Stomach (tissue), 9 donors: Measurements from ENCODE around the gene CARS1. TPM values are rescaled to one million over a fixed set of nuclear protein-coding genes. Genes with fewer than 3 reads are reported as not detected.
"Not testable (repeated sequence)": the region's sequence is repeated elsewhere in the genome, so short reads cannot be mapped to it uniquely, and the experiment has no call there.

ENCODE experiments used
- DNase-seq, 2 donors: peaks; one replicate each; pipeline versions ENCODE4 v3.0.0 to v3.0.0-alpha.2; 2013 to 2019
- H3K27ac ChIP-seq, 5 donors: fragments of 200-600 bp in 4 of 5; sonication (generic) in 4 of 5; one replicate each; pipeline ENCODE4 v1.5.1; 2013 to 2019; ENCODE audit warnings: mild to moderate bottlenecking in 1 of 5, moderate library complexity in 1 of 5
- H3K27me3 ChIP-seq, 3 donors: fragments of 200-600 bp; sonication (generic); one replicate each; pipeline ENCODE4 v1.5.1; 2017 to 2019; ENCODE audit warnings: mixed run types in 1 of 3
- H3K36me3 ChIP-seq, 4 donors: fragments of 200-600 bp; sonication (generic); 1 replicate in 3 of 4; 2 replicates in 1 of 4; pipeline ENCODE4 v1.5.1; 2016 to 2019
- H3K4me1 ChIP-seq, 4 donors: fragments of 200-600 bp; sonication (generic); one replicate each; pipeline ENCODE4 v1.5.1; 2016 to 2019
- H3K4me3 ChIP-seq, 4 donors: fragments of 200-600 bp; sonication (generic) in 3 of 4; one replicate each; pipeline ENCODE4 v1.5.1; 2016 to 2019; ENCODE audit warnings: mild to moderate bottlenecking in 1 of 4
- H3K9me3 ChIP-seq, 4 donors: fragments of 200-600 bp; sonication (generic); one replicate each; pipeline ENCODE4 v1.5.1; 2016 to 2019
- EP300 ChIP-seq: sonication (generic); formaldehyde crosslinking; IDR thresholded peaks from one replicate; pipeline ENCODE4 v1.6.1; 2017; ENCODE audit warnings: antibody characterized with exemption
- POLR2A ChIP-seq, 4 donors: fragments of 450-650 bp; IDR thresholded peaks; one replicate each; pipeline ENCODE4 v1.6.1; 2016; ENCODE audit warnings: antibody characterized with exemption in 4 of 4, control low read depth in 2 of 4, mild to moderate bottlenecking in 1 of 4, moderate library complexity in 1 of 4
- POLR2AphosphoS5 ChIP-seq, 3 donors: sonication (generic); formaldehyde crosslinking; IDR thresholded peaks; one replicate each; pipeline ENCODE4 v1.6.1; 2016; ENCODE audit warnings: antibody characterized with exemption in 3 of 3
- WGBS, 5 donors: extraction: QIAGEN DNeasy Blood & Tissue Kit in 3 of 5; methylation state at CpG; one replicate each; pipeline versions ENCODE4 v1.1.5 to v1.1.7; 2013 to 2018; 5-methylcytosine and 5-hydroxymethylcytosine counted together
- intact Hi-C: fragments of 100-400 bp; cut with DNase I; formaldehyde crosslinking; loops from one replicate; pipeline ENCODE4 v1.15.1; 2023; ENCODE audit warnings: low total_unique reads
- polyA plus RNA-seq, 3 donors: library from polyadenylated mRNA; stranded (reverse); fragments of 200-250 nt; gene quantifications; one replicate each; pipeline ENCODE4 v1.2.3, GENCODE V29; 2013
- total RNA-seq, 5 donors: library from RNA; depleted of rRNA; stranded (reverse); fragments of >200 nt; gene quantifications; one replicate each; pipeline versions ENCODE4 v1.1.0 to v1.2.3, GENCODE V29; 2014 to 2016
- TF ChIP-seq, protein P1 (sequence below), 7 experiments: fragments of 450-650 bp in 4 of 7; fragments of 200-600 bp in 3 of 7; sonication (generic) in 3 of 7; IDR thresholded peaks; one replicate each; pipeline ENCODE4 v1.5.1; 2016 to 2019; ENCODE audit warnings: antibody characterized with exemption in 7 of 7, control low read depth in 2 of 7, mild to moderate bottlenecking in 1 of 7
- donor health status: healthy with polysubstance abuse.
- donor health status: Bipolar disorder and iron deficiency.
- donor health status: healthy.

The CARS1 gene
- total and polyA plus RNA-seq, 8 donors = 25.2 to 54.2 (median 41.8) TPM

DNA sequence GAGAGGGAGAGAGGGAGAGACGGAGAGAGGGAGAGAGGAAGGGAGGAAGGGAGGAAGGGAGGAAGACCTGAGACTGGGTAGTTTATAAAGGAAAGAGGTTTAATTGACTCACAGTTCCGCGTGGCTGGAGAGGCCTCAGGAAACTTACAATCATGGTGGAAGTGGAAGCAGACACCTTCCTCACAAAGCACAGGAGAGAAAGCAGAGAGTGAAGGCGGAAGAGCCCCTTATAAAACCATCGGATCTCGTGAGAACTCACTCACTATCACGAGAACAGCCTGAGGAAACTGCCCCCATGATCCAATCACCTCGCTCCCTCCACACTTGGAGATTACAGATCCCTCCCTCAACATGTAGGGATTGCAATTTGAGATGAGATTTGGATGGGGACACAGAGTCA is 12.2 kb upstream of the CARS1 start:
- H3K4me1 ChIP-seq = no peaks in the 10 kb centered on the region
- no peak overlapping the region for H3K27ac ChIP-seq
- no peak overlapping the region for H3K4me3 ChIP-seq
- WGBS, 5 donors = 79 to 83% (median 81%) methylated on average over 7 to 8 of the region's 8 CpGs
- peaks cover 0 to 10% (median 0%) of the 10 kb centered on the region in 3 donors for H3K27me3 ChIP-seq
- DNase-seq = no peak
- intact Hi-C loops = no loop called here
- TF ChIP-seq, protein P1, sequence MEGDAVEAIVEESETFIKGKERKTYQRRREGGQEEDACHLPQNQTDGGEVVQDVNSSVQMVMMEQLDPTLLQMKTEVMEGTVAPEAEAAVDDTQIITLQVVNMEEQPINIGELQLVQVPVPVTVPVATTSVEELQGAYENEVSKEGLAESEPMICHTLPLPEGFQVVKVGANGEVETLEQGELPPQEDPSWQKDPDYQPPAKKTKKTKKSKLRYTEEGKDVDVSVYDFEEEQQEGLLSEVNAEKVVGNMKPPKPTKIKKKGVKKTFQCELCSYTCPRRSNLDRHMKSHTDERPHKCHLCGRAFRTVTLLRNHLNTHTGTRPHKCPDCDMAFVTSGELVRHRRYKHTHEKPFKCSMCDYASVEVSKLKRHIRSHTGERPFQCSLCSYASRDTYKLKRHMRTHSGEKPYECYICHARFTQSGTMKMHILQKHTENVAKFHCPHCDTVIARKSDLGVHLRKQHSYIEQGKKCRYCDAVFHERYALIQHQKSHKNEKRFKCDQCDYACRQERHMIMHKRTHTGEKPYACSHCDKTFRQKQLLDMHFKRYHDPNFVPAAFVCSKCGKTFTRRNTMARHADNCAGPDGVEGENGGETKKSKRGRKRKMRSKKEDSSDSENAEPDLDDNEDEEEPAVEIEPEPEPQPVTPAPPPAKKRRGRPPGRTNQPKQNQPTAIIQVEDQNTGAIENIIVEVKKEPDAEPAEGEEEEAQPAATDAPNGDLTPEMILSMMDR (IDR thresholded peaks at IDR 0.05) = no peak
- TF ChIP-seq POLR2AphosphoS5 (IDR thresholded peaks at IDR 0.05) = no peak
- TF ChIP-seq EP300 = no peak
- TF ChIP-seq POLR2A (IDR thresholded peaks at IDR 0.05) = no peak
- H3K9me3 ChIP-seq = no peaks in the 10 kb centered on the region
- no peaks in the 10 kb centered on the region for H3K36me3 ChIP-seq

DNA sequence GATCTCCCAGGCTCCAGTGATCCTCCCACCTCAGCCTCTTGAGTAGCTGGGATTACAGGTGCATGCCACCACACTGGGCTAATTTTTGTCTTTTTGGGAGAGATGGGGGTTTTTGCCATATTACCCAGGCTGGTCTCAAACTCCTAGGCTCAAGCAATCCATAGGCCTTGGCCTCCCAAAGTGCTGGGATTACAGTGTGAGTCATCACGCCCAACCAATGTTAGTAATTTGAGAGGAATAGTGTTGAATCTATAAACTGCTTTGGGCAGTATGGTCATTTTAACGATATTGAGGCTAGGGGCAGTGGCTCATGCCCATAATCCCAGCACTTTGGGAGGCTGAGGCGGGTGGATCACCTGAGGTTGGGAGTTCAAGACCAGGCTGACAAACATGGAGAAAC is 9.1 kb upstream of the CARS1 start:
- H3K36me3 ChIP-seq, H3K4me3 ChIP-seq, DNase-seq, intact Hi-C loops, H3K9me3 ChIP-seq, H3K27ac ChIP-seq, H3K4me1 ChIP-seq: not testable (repeated sequence)
- peaks cover 0 to 10% (median 0%) of the 10 kb centered on the region in 3 donors for H3K27me3 ChIP-seq
- WGBS, 5 donors = 92 to 99% (median 95%) methylated on average over 3 of the region's 3 CpGs

DNA sequence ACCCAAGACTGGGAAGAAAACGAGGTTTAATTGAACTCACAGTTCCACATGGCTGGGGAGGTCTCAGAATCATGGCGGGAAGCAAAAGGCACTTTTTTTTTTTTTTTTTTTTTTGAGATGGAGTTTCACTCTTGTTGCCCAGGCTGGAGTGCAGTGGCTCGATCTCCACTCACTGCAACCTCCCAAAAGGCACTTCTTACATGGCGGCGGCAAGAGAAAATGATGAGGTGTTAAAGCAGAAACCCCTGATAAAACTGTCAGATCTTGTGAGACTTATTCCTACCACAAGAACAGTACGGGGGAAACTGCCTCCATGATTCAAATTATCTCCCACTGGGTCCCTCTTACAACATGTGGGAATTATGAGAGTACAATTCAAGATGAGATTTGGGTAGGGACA is 7.5 kb upstream of the CARS1 start:
- H3K36me3 ChIP-seq, H3K27ac ChIP-seq, H3K4me1 ChIP-seq, intact Hi-C loops, DNase-seq, H3K9me3 ChIP-seq, H3K4me3 ChIP-seq: not testable (repeated sequence)
- peaks cover 0 to 10% (median 0%) of the 10 kb centered on the region in 3 donors for H3K27me3 ChIP-seq
- 85 to 94% (median 90%) methylated on average over 6 of the region's 6 CpGs for WGBS, 5 donors

DNA sequence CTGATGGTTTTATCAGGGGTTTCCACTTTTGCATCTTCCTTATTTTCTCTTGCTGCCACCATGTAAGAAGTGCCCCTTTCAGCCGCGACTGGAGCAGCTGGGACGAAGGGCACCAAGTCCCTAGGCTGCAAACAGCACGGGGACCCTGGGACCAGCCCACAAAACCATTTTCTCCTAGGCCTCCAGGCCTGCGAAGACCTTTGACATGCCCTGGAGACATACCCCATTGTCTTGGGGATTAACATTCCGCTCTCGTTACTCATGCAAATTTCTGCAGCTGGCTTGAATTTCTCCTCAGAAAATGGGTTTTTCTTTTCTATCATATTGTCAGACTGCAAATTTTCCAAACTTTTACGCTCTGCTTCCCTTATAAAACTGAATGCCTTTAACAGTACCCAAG is 6.7 kb upstream of the CARS1 start:
- H3K27ac ChIP-seq, intact Hi-C loops, H3K4me3 ChIP-seq, H3K4me1 ChIP-seq, H3K36me3 ChIP-seq, H3K9me3 ChIP-seq, DNase-seq: not testable (repeated sequence)
- WGBS, 5 donors = 74 to 85% (median 77%) methylated on average over 8 of the region's 8 CpGs
- H3K27me3 ChIP-seq = peaks cover 0 to 10% (median 0%) of the 10 kb centered on the region in 3 donors

DNA sequence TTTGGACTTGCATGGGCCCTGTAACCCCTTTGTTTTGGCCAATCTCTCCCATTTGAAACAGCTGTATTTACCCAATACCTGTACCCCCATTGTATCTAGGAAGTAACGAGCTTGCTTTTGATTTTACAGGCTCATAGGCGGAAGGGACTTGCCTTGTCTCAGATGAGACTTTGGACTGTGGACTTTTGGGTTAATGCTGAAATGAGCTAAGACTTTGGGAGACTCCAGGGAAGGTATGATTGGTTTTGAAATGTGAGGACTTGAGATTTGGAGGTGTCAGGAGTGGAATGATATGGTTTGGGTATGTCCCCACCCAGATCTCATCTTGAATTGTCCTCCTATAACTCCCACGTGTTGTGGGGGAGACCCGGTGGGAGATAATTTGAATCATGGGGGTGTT is 6.2 kb upstream of the CARS1 start:
- H3K4me3 ChIP-seq, H3K4me1 ChIP-seq, H3K9me3 ChIP-seq, H3K27ac ChIP-seq, H3K36me3 ChIP-seq, intact Hi-C loops, DNase-seq: not testable (repeated sequence)
- WGBS, 5 donors = 69 to 74% (median 70%) methylated on average over 4 of the region's 4 CpGs
- H3K27me3 ChIP-seq = peaks cover 0 to 10% (median 0%) of the 10 kb centered on the region in 3 donors

DNA sequence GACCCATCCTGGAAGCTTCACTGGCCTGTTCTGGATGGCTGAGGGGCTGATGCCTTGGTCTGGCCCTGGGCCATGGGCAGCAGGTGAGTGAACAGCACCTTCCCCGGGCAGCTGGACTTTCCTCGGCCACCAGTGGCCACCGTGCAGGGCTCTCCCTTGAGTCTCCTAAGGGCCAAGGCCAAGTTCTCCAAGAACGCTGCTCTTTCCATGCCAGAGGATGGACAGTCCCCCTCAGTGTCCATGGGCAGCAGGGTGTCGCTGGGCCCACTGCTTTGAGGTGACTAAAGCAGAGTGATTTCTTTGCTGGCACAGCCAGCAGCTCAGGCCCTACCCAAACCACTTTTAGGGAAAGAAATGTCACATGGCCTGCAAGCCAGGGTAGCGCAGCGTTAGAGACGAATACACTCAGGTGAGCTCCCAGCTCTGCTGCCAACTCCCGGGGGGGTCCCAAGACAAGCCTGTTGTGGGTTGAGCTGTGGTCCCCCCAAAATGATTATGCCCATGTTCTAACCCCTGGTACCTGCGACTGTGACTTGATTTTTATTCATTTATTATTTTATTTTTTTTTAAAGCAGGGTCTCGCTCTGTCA is 3.3 kb upstream of the CARS1 start:
- Histone ChIP-seq H3K27me3 (no peaks in the 10 kb centered on the region), H3K4me1 (peaks cover 17 to 22% (median 21%) of the 10 kb centered on the region in 4 donors), H3K27ac (no peak overlapping the region), H3K9me3 (no peaks in the 10 kb centered on the region), H3K36me3 (no peaks in the 10 kb centered on the region), H3K4me3 (no peak overlapping the region)
- 84 to 93% (median 88%) methylated on average over 11 of the region's 11 CpGs for WGBS, 5 donors
- DNase-seq = no peak
- TF ChIP-seq, protein P1 (IDR thresholded peaks at IDR 0.05) = no peak
- TF ChIP-seq POLR2AphosphoS5 (IDR thresholded peaks at IDR 0.05) (no peak), POLR2A (IDR thresholded peaks at IDR 0.05) (no peak), EP300 (no peak)
- intact Hi-C loops = no loop called here
